ENCODE data around the gene TLX3. TPM values are rescaled to one million over a fixed set of nuclear protein-coding genes. Genes with fewer than 3 reads are reported as not detected.

The TLX3 gene
- total RNA-seq, 2 donors from 2014 or later = not detected

DNA sequence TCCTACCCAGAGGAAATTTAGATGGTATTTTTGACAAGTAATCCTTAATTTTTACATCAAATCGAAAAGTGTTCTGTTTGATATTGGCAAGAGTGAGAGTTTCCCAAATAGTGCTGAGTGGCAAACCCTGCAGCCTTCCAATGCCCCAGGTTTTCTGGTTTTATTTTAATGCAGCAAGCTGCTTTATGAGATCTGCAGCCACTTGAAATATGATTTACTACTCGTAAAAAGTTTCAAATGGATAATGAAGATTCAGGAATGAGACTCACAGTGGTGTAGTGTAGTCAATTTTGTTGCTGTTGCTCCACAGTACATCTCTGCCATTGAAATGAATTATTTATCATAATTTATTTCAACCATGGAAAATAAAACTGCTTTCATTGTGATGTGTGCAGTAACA lies 23.6 kb upstream of the TLX3 start:
- DNase-seq = no peak
- Histone ChIP-seq H3K9ac (ENCODE audit: extremely low read depth, low read length, poor library complexity, severe bottlenecking) (no peak overlapping the region), H3K27me3 (ENCODE audit: control insufficient read depth, insufficient read depth, low read length, poor library complexity, severe bottlenecking) (no peaks in the 10 kb centered on the region), H3K9me3 (ENCODE audit: control insufficient read depth, low read length) (no peaks in the 10 kb centered on the region), H3K4me3 (ENCODE audit: low read length) (no peak overlapping the region), H3K27ac (ENCODE audit: low read depth, low read length) (no peak overlapping the region), H3K4me1 (ENCODE audit: control insufficient read depth, insufficient read depth, low read length) (no peaks in the 10 kb centered on the region), H3K36me3 (ENCODE audit: control insufficient read depth, insufficient read depth, low read length) (no peaks in the 10 kb centered on the region)
- TF ChIP-seq, protein P1, sequence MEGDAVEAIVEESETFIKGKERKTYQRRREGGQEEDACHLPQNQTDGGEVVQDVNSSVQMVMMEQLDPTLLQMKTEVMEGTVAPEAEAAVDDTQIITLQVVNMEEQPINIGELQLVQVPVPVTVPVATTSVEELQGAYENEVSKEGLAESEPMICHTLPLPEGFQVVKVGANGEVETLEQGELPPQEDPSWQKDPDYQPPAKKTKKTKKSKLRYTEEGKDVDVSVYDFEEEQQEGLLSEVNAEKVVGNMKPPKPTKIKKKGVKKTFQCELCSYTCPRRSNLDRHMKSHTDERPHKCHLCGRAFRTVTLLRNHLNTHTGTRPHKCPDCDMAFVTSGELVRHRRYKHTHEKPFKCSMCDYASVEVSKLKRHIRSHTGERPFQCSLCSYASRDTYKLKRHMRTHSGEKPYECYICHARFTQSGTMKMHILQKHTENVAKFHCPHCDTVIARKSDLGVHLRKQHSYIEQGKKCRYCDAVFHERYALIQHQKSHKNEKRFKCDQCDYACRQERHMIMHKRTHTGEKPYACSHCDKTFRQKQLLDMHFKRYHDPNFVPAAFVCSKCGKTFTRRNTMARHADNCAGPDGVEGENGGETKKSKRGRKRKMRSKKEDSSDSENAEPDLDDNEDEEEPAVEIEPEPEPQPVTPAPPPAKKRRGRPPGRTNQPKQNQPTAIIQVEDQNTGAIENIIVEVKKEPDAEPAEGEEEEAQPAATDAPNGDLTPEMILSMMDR (conservative IDR thresholded peaks at IDR 0.05) = no peak
- Mint-ChIP-seq H3K27me3 (ENCODE audit: insufficient read depth) (peaks cover 3% of the 10 kb centered on the region), H3K4me1 (no peaks in the 10 kb centered on the region), H3K36me3 (ENCODE audit: low read depth) (no peaks in the 10 kb centered on the region), H3K27ac (no peak overlapping the region), H3K9me3 (no peaks in the 10 kb centered on the region), H3K4me3 (no peak overlapping the region)
- 65 to 100% methylated on average over 2 of the region's 2 CpGs for WGBS, 2 experiments (ENCODE audit: insufficient coverage in 1 of 2, insufficient read length in 1 of 2)

DNA sequence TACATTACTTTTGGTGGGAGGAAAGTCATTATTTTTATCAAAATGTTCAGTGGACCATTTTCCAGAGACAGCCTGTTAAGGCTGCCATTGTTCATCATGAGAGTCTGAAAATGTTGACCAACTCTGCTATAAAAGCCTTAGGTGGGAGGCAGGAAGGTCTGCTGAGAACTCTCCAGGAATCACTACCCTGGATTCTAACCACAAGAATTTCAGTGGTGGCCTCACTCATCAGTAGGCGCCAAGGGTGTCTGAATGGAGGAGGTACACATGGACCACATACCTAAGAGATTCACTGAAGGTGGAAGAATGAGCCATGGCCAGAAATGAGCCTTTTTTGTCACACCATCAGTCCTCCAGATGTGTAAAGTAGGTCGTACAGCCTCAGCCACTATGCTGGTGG lies 21.0 kb upstream of the TLX3 start:
- H3K36me3 Mint-ChIP-seq (ENCODE audit: low read depth) = no peaks in the 10 kb centered on the region
- no peak overlapping the region for H3K9ac ChIP-seq (ENCODE audit: extremely low read depth, low read length, poor library complexity, severe bottlenecking)
- H3K9me3 Mint-ChIP-seq = no peaks in the 10 kb centered on the region
- no peak overlapping the region for H3K27ac ChIP-seq (ENCODE audit: low read depth, low read length)
- no peaks in the 10 kb centered on the region for H3K36me3 ChIP-seq (ENCODE audit: control insufficient read depth, insufficient read depth, low read length)
- H3K4me1 ChIP-seq (ENCODE audit: control insufficient read depth, insufficient read depth, low read length) = no peaks in the 10 kb centered on the region
- WGBS, 2 experiments (ENCODE audit: insufficient coverage in 1 of 2, insufficient read length in 1 of 2) = 92 to 98% methylated on average over 2 of the region's 2 CpGs
- DNase-seq = no peak
- H3K4me3 ChIP-seq (ENCODE audit: low read length) = no peak overlapping the region
- no peaks in the 10 kb centered on the region for H3K4me1 Mint-ChIP-seq
- no peaks in the 10 kb centered on the region for H3K27me3 ChIP-seq (ENCODE audit: control insufficient read depth, insufficient read depth, low read length, poor library complexity, severe bottlenecking)
- H3K27me3 Mint-ChIP-seq (ENCODE audit: insufficient read depth) = no peaks in the 10 kb centered on the region
- no peaks in the 10 kb centered on the region for H3K9me3 ChIP-seq (ENCODE audit: control insufficient read depth, low read length)
- no peak overlapping the region for H3K27ac Mint-ChIP-seq
- H3K4me3 Mint-ChIP-seq = no peak overlapping the region
- TF ChIP-seq, protein P1 (conservative IDR thresholded peaks at IDR 0.05) = no peak

DNA sequence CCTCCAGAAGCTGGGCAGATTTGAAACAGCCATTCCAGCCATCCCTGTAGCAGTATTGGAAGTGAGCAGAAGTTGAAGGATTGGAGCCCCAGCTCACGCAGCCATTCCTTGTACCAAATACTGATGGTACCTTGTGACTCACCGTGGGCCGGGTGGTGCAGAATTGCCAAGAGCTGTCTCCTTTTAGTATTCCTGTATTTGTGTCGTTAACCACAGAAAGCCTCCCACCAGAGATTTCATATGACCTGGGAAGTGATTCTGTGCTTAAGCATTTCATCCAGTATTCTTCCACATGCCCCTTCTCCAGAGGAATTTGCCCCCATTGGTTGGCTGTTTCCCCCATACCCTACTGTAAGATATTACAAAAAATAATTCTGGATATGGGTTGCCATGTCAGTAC lies 17.7 kb upstream of the TLX3 start:
- DNase-seq = no peak

More for the DNA sequence above, 17.7 kb upstream of the TLX3 start:
- peaks cover 3% of the 10 kb centered on the region for H3K36me3 Mint-ChIP-seq (ENCODE audit: low read depth)
- Histone ChIP-seq H3K36me3 (ENCODE audit: control insufficient read depth, insufficient read depth, low read length) (no peaks in the 10 kb centered on the region), H3K9ac (ENCODE audit: extremely low read depth, low read length, poor library complexity, severe bottlenecking) (no peak overlapping the region), H3K27me3 (ENCODE audit: control insufficient read depth, insufficient read depth, low read length, poor library complexity, severe bottlenecking) (no peaks in the 10 kb centered on the region), H3K4me3 (ENCODE audit: low read length) (no peak overlapping the region), H3K4me1 (ENCODE audit: control insufficient read depth, insufficient read depth, low read length) (no peaks in the 10 kb centered on the region), H3K27ac (ENCODE audit: low read depth, low read length) (no peak overlapping the region), H3K9me3 (ENCODE audit: control insufficient read depth, low read length) (no peaks in the 10 kb centered on the region)
- H3K27ac Mint-ChIP-seq = no peak overlapping the region
- H3K27me3 Mint-ChIP-seq (ENCODE audit: insufficient read depth) = no peaks in the 10 kb centered on the region
- TF ChIP-seq, protein P1 (conservative IDR thresholded peaks at IDR 0.05) = no peak
- H3K4me3 Mint-ChIP-seq = no peak overlapping the region
- WGBS, 2 experiments (ENCODE audit: insufficient coverage in 1 of 2, insufficient read length in 1 of 2) = 96% methylated on average over 3 to 4 of the region's 4 CpGs
- H3K9me3 Mint-ChIP-seq = no peaks in the 10 kb centered on the region
- no peaks in the 10 kb centered on the region for H3K4me1 Mint-ChIP-seq

All from endodermal cell (in vitro differentiated cells).